OCI-LY3 (cell line): Measurements from ENCODE around the gene OR2AT4.

Source experiments
- EZH2phosphoT487 ChIP-seq: fragments of 200-600 bp; shearing (Covaris generic); IDR thresholded peaks from 2 replicates; pipeline ENCODE4 v1.6.1; 2018; ENCODE audit warnings: antibody characterized with exemption, mixed run types, low read depth
- TF ChIP-seq, protein P1 (sequence below): fragments of 200-600, 300-600 bp; sonication (generic); IDR thresholded peaks from 2 replicates; pipeline ENCODE4 v1.5.1; 2014; ENCODE audit warnings: antibody characterized with exemption, low read length, low read depth

DNA sequence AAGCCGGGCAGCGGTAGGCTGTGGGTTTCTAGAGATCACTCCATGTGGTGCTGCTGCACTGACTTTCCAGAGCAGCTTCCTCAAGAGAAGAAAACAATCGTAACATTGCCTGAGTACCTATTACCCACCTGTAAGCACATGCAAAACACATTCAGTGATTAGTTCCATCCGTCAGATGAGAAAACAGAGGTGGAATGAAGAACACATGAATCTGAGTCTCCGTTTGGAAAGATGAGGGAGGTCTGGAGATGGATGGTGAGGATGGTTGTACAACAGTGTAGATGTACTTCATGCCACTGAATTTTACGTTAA lies 46.7 kb upstream of the OR2AT4 start:
- TF ChIP-seq, protein P1, sequence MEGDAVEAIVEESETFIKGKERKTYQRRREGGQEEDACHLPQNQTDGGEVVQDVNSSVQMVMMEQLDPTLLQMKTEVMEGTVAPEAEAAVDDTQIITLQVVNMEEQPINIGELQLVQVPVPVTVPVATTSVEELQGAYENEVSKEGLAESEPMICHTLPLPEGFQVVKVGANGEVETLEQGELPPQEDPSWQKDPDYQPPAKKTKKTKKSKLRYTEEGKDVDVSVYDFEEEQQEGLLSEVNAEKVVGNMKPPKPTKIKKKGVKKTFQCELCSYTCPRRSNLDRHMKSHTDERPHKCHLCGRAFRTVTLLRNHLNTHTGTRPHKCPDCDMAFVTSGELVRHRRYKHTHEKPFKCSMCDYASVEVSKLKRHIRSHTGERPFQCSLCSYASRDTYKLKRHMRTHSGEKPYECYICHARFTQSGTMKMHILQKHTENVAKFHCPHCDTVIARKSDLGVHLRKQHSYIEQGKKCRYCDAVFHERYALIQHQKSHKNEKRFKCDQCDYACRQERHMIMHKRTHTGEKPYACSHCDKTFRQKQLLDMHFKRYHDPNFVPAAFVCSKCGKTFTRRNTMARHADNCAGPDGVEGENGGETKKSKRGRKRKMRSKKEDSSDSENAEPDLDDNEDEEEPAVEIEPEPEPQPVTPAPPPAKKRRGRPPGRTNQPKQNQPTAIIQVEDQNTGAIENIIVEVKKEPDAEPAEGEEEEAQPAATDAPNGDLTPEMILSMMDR: no peak
- TF ChIP-seq EZH2phosphoT487: no peak
